KMS-11 (cell line): ENCODE results near the gene CPM.
A peak's percentile ranks its signal among the peaks of the same experiment; 100 is the strongest.

Source experiments
- H2AFZ ChIP-seq: fragments of 200-600 bp; sonication (generic); 2 replicates; pipeline ENCODE4 v1.6.1; 2016; ENCODE audit warnings: antibody characterized with exemption, mixed run types, low read depth
- H3K27ac ChIP-seq: fragments of 200-600 bp; sonication (generic); 2 replicates; pipeline ENCODE4 v1.6.1; 2016; ENCODE audit warnings: mild to moderate bottlenecking, mixed run types
- H3K27me3 ChIP-seq: fragments of 200-600 bp; sonication (generic); 2 replicates; pipeline ENCODE4 v1.6.1; 2017; ENCODE audit warnings: mild to moderate bottlenecking, low read depth, mixed run types, moderate library complexity; ENCODE audit not compliant: insufficient read depth
- H3K36me3 ChIP-seq: fragments of 200-600 bp; sonication (generic); 2 replicates; pipeline ENCODE4 v1.6.1; 2017; ENCODE audit warnings: mild to moderate bottlenecking, mixed run types; ENCODE audit not compliant: insufficient read depth
- H3K4me1 ChIP-seq: fragments of 200-600 bp; sonication (generic); 2 replicates; pipeline ENCODE4 v1.6.1; 2016; ENCODE audit warnings: mild to moderate bottlenecking, low read depth, mixed run types; ENCODE audit not compliant: poor library complexity, severe bottlenecking
- H3K4me2 ChIP-seq: fragments of 200-600 bp; sonication (generic); 2 replicates; pipeline ENCODE4 v1.7.0; 2016; ENCODE audit warnings: mild to moderate bottlenecking, mixed run types
- H3K4me3 ChIP-seq: fragments of 200-600 bp; sonication (generic); IDR thresholded peaks from 2 replicates; pipeline ENCODE4 v1.6.1; 2017; ENCODE audit warnings: low read depth, low read length, mixed read lengths; ENCODE audit not compliant: insufficient read depth
- H3K79me2 ChIP-seq: fragments of 200-600 bp; sonication (generic); 2 replicates; pipeline ENCODE4 v1.6.1; 2016; ENCODE audit warnings: low read depth, mixed run types; ENCODE audit not compliant: insufficient read depth
- H3K9ac ChIP-seq: fragments of 200-600 bp; sonication (generic); 2 replicates; pipeline ENCODE4 v1.6.1; 2016; ENCODE audit warnings: mild to moderate bottlenecking, mixed run types
- H4K20me1 ChIP-seq: fragments of 200-600 bp; sonication (generic); 2 replicates; pipeline ENCODE4 v1.6.1; 2016; ENCODE audit warnings: mild to moderate bottlenecking, mixed run types; ENCODE audit not compliant: insufficient read depth
- CTCF ChIP-seq: fragments of 200-600 bp; sonication (generic); conservative IDR thresholded peaks from 2 replicates; pipeline ENCODE4 v1.6.1; 2017; ENCODE audit warnings: low read depth, mild to moderate bottlenecking, antibody characterized with exemption, low read length, moderate library complexity, mixed read lengths

Gene CPM

GRCh38 chr12:68863109-68863770 lies 69.7 kb downstream of the CPM start:
- no peak overlapping the region for H3K27ac ChIP-seq
- H2AFZ ChIP-seq, result peak overlapping the region; percentile 31; the same call in 1 of the 2 replicates
- TF ChIP-seq CTCF, result no peak
- no peaks in the 10 kb centered on the region for H4K20me1 ChIP-seq
- no peak overlapping the region for H3K4me3 ChIP-seq
- no peaks in the 10 kb centered on the region for H3K79me2 ChIP-seq
- H3K36me3 ChIP-seq, result no peaks in the 10 kb centered on the region
- peak overlapping the region; percentile 21; the same call in 1 of the 2 replicates for H3K4me2 ChIP-seq
- H3K9ac ChIP-seq, result no peak overlapping the region
- H3K27me3 ChIP-seq, result no peaks in the 10 kb centered on the region
- peaks cover 10% of the 10 kb centered on the region for H3K4me1 ChIP-seq

DNA sequence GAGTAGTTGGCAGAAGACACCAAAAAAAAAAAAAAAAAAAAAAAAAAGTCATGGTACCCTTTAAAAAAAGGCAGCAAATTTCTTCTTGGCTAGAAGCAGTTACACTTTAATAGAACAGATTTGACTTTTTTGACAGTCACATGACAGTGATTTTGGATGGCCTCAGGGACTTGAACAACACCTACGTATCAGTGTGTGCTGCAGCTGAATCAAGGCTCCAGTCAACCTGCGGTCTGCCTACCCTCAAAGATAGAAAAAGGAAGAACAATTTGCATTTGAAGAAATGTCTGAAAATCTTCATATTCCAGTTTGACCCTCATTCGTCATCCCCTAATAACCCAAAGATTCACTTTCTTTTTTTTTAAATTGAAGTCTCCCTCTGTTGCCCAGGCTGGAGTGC lies 71.1 kb downstream of the CPM start:
- Histone ChIP-seq H3K27ac (no peak overlapping the region), H3K4me3 (no peak overlapping the region), H3K79me2 (no peaks in the 10 kb centered on the region), H3K4me1 (peaks cover 10% of the 10 kb centered on the region), H3K27me3 (no peaks in the 10 kb centered on the region), H3K36me3 (no peaks in the 10 kb centered on the region), H3K9ac (no peak overlapping the region), H4K20me1 (no peaks in the 10 kb centered on the region), H3K4me2 (no peak overlapping the region), H2AFZ (no peak overlapping the region)
- no peak for TF ChIP-seq CTCF

DNA sequence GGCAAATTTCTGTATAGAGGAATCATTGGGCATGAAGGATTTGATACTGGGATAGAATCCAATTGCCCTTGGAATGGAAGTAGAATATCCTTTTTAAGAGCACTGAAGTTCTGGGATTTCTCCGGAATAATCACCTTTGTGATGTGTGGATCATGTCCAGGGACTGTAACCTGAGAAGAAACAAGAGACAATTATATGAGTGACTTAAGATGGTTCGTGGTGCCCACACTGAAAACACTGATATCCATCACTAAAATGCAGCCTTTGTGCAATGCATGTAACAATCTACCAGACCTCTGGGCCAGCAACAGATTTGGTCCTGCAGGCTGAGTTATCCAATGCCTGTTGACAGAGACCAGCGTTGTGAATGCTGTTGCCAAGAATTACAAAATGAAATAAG lies 76.5 kb downstream of the CPM start:
- no peaks in the 10 kb centered on the region for H3K27me3 ChIP-seq
- no peaks in the 10 kb centered on the region for H3K36me3 ChIP-seq
- TF ChIP-seq CTCF, result no peak
- H3K9ac ChIP-seq, result no peak overlapping the region
- H4K20me1 ChIP-seq, result no peaks in the 10 kb centered on the region
- H2AFZ ChIP-seq, result no peak overlapping the region
- H3K4me1 ChIP-seq, result no peaks in the 10 kb centered on the region
- H3K4me3 ChIP-seq, result no peak overlapping the region
- no peaks in the 10 kb centered on the region for H3K79me2 ChIP-seq
- no peak overlapping the region for H3K27ac ChIP-seq
- H3K4me2 ChIP-seq, result no peak overlapping the region

DNA sequence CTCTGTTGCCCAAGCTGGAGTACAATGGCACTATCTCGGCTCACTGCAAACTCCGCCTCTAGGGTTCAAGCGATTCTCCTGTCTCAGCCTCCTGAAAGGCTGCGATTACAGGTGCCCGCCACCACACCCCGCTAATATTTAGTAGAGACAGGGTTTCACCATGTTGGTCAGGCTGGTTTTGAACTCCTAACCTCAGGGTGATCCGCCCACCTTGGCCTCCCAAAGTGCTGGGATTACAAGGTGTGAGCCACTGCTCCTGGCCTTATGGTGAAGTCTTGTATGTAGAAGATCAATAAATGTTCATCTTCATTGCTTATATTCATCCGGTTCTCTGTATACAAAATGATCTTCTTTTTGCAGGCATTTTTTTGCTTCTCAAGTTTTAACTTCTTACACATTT lies 77.2 kb downstream of the CPM start:
- Histone ChIP-seq H3K4me2 (no peak overlapping the region), H3K9ac (no peak overlapping the region), H4K20me1 (no peaks in the 10 kb centered on the region), H3K4me3 (no peak overlapping the region), H3K4me1 (no peaks in the 10 kb centered on the region), H3K27me3 (no peaks in the 10 kb centered on the region), H2AFZ (no peak overlapping the region), H3K36me3 (no peaks in the 10 kb centered on the region), H3K27ac (no peak overlapping the region), H3K79me2 (no peaks in the 10 kb centered on the region)
- no peak for TF ChIP-seq CTCF
